Subcutaneous abdominal adipose tissue (tissue), 5 donors: ENCODE results near the gene FAM167B.
"Not testable (repeated sequence)": the region's sequence is repeated elsewhere in the genome, so short reads cannot be mapped to it uniquely, and the experiment has no call there.

Experiments used
- H3K27ac ChIP-seq: one replicate; pipeline ENCODE4 v1.7.0; 2013; ENCODE audit warnings: low read depth, mild to moderate bottlenecking, inconsistent platforms, low read length, moderate library complexity
- H3K27me3 ChIP-seq, 5 donors: one replicate each; pipeline ENCODE4 v1.7.0; 2013; ENCODE audit warnings: low read length in 5 of 5, inconsistent platforms in 1 of 5; ENCODE audit not compliant: control insufficient read depth in 5 of 5, insufficient read depth in 4 of 5
- H3K36me3 ChIP-seq, 5 donors: one replicate each; pipeline ENCODE4 v1.7.0; 2013; ENCODE audit warnings: low read length in 5 of 5; ENCODE audit not compliant: control insufficient read depth in 5 of 5, insufficient read depth in 5 of 5
- H3K4me1 ChIP-seq, 5 donors: one replicate each; pipeline ENCODE4 v1.7.0; 2013; ENCODE audit warnings: low read length in 5 of 5, mild to moderate bottlenecking in 3 of 5, moderate library complexity in 1 of 5; ENCODE audit not compliant: control insufficient read depth in 5 of 5, insufficient read depth in 5 of 5
- H3K4me3 ChIP-seq, 5 donors: one replicate each; pipeline ENCODE4 v1.7.0; 2013; ENCODE audit warnings: low read length in 5 of 5, low read depth in 1 of 5
- H3K9ac ChIP-seq, 5 donors: one replicate each; pipeline ENCODE4 v1.7.0; 2013; ENCODE audit warnings: low read length in 5 of 5, mild to moderate bottlenecking in 4 of 5, moderate library complexity in 3 of 5
- H3K9me3 ChIP-seq, 5 donors: one replicate each; pipeline ENCODE4 v1.7.0; 2013; ENCODE audit warnings: low read length in 5 of 5; ENCODE audit not compliant: control insufficient read depth in 5 of 5
- donor health status: healthy.
- donor health status: healthy.
- donor health status: healthy.
- donor health status: healthy.
- donor health status: healthy.

The FAM167B gene

DNA sequence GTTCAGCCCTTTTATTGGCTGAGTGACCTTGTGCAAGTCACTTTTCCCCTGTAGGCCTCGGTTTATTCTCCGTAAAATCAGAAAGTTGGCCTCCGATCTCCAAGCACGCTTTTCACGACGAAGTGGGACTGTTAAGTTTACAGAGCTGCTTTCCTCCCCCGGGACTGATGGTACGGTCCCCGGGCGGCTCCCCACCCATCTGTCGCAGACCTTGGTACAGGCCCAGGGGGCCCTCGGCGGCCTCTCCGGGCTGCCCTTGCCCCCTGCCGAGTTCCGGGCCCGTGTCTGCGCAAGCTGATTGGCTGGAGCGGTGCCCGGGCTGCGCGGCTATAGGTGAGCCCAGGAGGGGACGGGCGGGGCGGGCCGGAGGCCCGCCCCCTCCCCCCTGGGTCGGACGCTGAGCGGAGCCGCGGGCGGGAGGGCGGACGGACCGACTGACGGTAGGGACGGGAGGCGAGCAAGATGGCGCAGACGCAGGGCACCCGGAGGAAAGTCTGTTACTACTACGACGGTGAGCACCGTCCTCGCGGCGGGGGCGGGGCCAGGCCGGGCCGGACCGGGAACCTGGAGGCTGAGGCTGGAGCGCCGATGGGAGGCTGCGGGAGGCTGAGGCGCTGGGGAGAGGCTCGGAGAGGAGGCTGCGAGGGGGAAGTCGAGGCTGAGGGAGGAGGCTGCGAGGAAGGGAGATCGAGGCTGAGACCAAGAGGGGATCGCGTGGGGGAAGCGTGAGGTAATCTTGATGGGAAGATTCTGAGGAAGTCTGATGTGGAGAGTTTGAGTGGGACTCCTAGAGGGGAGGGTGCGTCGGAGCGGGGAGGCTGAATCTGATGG lies 44.9 kb downstream of the FAM167B start, which contains the start of gene HDAC1:
TSS of gene HDAC1 (plus strand) at position 376 of the 831 bp plus-strand sequence. CDS start at position 463, 87 bp downstream.
- Histone ChIP-seq H3K4me3 (peak within 1 kb of the TSS; percentile 80 to 95 (median 91)), H3K9ac (peak within 1 kb of the TSS; percentile 26 to 85 (median 76)), H3K27ac (peak within 1 kb of the TSS; percentile 70), H3K9me3 (no peaks in the 10 kb centered on the region), H3K4me1 (peaks cover 2 to 15% (median 13%) of the 10 kb centered on the region in 5 donors), H3K36me3 (no peaks in the 10 kb centered on the region), H3K27me3 (no peaks in the 10 kb centered on the region)

DNA sequence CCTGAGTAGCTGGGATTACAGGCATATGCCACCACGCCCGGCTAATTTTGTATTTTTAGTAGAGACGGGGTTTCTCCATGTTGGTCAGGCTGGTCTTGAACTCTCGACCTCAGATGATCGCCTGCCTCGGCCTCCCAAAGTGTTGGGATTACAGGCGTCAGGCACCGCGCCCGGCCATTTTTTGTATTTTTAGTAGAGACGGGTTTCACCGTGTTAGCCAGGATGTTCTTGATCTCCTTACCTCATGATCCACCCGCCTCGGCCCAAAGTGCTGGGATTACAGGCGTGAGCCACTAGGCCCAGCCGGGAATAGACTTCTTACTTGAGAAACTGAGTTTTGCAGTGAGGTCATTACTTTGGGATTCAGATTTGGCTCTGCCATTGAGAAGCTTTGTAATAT lies 51.2 kb downstream of the FAM167B start:
- not testable (repeated sequence) for H3K4me1 ChIP-seq, H3K4me3 ChIP-seq, H3K9ac ChIP-seq, H3K27ac ChIP-seq, H3K9me3 ChIP-seq, H3K27me3 ChIP-seq, H3K36me3 ChIP-seq
